HepG2 (cell line): ENCODE results near the gene DDR1. TPM values are rescaled to one million over a fixed set of nuclear protein-coding genes. Genes with fewer than 3 reads are reported as not detected.
A peak's percentile ranks its signal among the peaks of the same experiment; 100 is the strongest.

Source experiments
- ARNTL ChIP-seq: sonication (generic); formaldehyde crosslinking; IDR thresholded peaks from 2 replicates; pipeline ENCODE4 v1.4.0; 2020; ENCODE audit warnings: mild to moderate bottlenecking, missing genetic modification reagents
- BORCS8-MEF2B ChIP-seq: sonication (generic); formaldehyde crosslinking; IDR thresholded peaks from 2 replicates; pipeline ENCODE4 v1.8.0; 2022; ENCODE audit warnings: mild to moderate bottlenecking, missing genetic modification reagents
- E2F2 ChIP-seq: sonication (generic); formaldehyde crosslinking; IDR thresholded peaks from 2 replicates; pipeline ENCODE4 v1.4.0; 2020; ENCODE audit warnings: missing genetic modification reagents, borderline replicate concordance
- EZH2 ChIP-seq: conservative IDR thresholded peaks from 2 replicates; pipeline ENCODE4 v1.6.1; 2012; ENCODE audit warnings: mild to moderate bottlenecking, low read depth, low read length, moderate library complexity
- FOXK1 ChIP-seq: sonication (generic); formaldehyde crosslinking; IDR thresholded peaks from 2 replicates; pipeline ENCODE4 v1.4.0; 2020; ENCODE audit warnings: low read depth, missing genetic modification reagents, borderline replicate concordance
- MIER2 ChIP-seq: IDR thresholded peaks from 2 replicates; pipeline ENCODE4 v1.6.1; 2016; ENCODE audit warnings: missing biosample characterization, missing genetic modification reagents
- RELA ChIP-seq: sonication (generic); formaldehyde crosslinking; IDR thresholded peaks from 2 replicates; pipeline ENCODE4 v1.4.0; 2020; ENCODE audit warnings: missing genetic modification reagents
- SNAPC5 ChIP-seq: sonication (generic); formaldehyde crosslinking; IDR thresholded peaks from 2 replicates; pipeline ENCODE4 v1.8.1; 2023; ENCODE audit warnings: mild to moderate bottlenecking, missing genetic modification reagents, borderline replicate concordance
- SRF ChIP-seq: IDR thresholded peaks from 2 replicates; pipeline ENCODE4 v1.6.1; 2011; ENCODE audit warnings: mild to moderate bottlenecking, low read depth, low read length, moderate library complexity
- TCF12 ChIP-seq, 2 experiments: fragments of 450-650 bp in 1 of 2; sonication (generic) in 1 of 2; formaldehyde crosslinking in 1 of 2; IDR thresholded peaks; 2 replicates each; pipeline versions ENCODE4 v1.6.1 to v1.8.0; 2017 to 2022; ENCODE audit warnings: antibody characterized with exemption in 1 of 2, mild to moderate bottlenecking in 1 of 2, missing genetic modification reagents in 1 of 2, moderate library complexity in 1 of 2
- ZMYM4 ChIP-seq: sonication (generic); formaldehyde crosslinking; IDR thresholded peaks from 2 replicates; pipeline ENCODE4 v1.8.1; 2023; ENCODE audit warnings: mild to moderate bottlenecking, missing genetic modification reagents
- ZNF142 ChIP-seq: sonication (generic); formaldehyde crosslinking; IDR thresholded peaks from 2 replicates; pipeline ENCODE4 v1.4.0; 2020; ENCODE audit warnings: missing genetic modification reagents
- ZNF660 ChIP-seq: sonication (generic); formaldehyde crosslinking; IDR thresholded peaks from 2 replicates; pipeline ENCODE4 v1.5.1; 2020; ENCODE audit warnings: mild to moderate bottlenecking, low read depth, missing genetic modification reagents, borderline replicate concordance
- ZNF776 ChIP-seq: sonication (generic); formaldehyde crosslinking; IDR thresholded peaks from 2 replicates; pipeline ENCODE4 v1.4.0; 2020; ENCODE audit warnings: mild to moderate bottlenecking, missing genetic modification reagents
- polyA plus RNA-seq, 8 experiments: library from polyadenylated mRNA; depleted of rRNA in 3 of 8; stranded (reverse) in 7 of 8; unstranded in 1 of 8; fragments of >200 nt; fragmentation: Illumina TruSeq in 4 of 8; extraction: Trizol in 4 of 8; gene quantifications; 2 replicates each; pipeline versions ENCODE4 v1.2.1 to v1.2.3, GENCODE V29; 2011 to 2016; ENCODE audit warnings: low read depth in 4 of 8, missing spikeins in 1 of 8, mixed read lengths in 1 of 8; ENCODE audit not compliant: insufficient read depth in 1 of 8
- total RNA-seq, 5 experiments: library from RNA; depleted of rRNA; stranded (reverse); fragments of >200 nt; fragmentation: Illumina TruSeq; extraction: Trizol; gene quantifications; 2 replicates each; pipeline ENCODE4 v1.2.3, GENCODE V29; 2016; ENCODE audit warnings: low read depth in 1 of 5
- TF ChIP-seq, protein P1 (sequence below): sonication (generic); formaldehyde crosslinking; IDR thresholded peaks from 2 replicates; pipeline ENCODE4 v1.5.0; 2020; ENCODE audit warnings: mild to moderate bottlenecking, missing genetic modification reagents

The DDR1 gene
- total and polyA plus RNA-seq, 2 of the 13 experiments (the other 11 are each of a cell fraction or from before 2014, with no cell fraction given): 16.7 to 20.2 TPM

- TF ChIP-seq ZNF142 (CRISPR knock-in tag) (no peak), RELA (no peak), MIER2 (no peak), SRF (no peak), EZH2 (no peak), SNAPC5 (no peak), E2F2 (CRISPR knock-in tag) (no peak), ZMYM4 (CRISPR knock-in tag) (no peak), ZNF776 (CRISPR knock-in tag) (no peak), FOXK1 (CRISPR knock-in tag) (no peak), ZNF660 (CRISPR knock-in tag) (no peak), TCF12 (IDR thresholded peaks at IDR 0.05) (no peak), TCF12 (CRISPR knock-in tag; IDR thresholded peaks at IDR 0.05) (no peak; the same call in 1 of the 2 replicates), ARNTL (CRISPR knock-in tag) (no peak), BORCS8-MEF2B (CRISPR knock-in tag) (no peak)
- TF ChIP-seq, protein P1, sequence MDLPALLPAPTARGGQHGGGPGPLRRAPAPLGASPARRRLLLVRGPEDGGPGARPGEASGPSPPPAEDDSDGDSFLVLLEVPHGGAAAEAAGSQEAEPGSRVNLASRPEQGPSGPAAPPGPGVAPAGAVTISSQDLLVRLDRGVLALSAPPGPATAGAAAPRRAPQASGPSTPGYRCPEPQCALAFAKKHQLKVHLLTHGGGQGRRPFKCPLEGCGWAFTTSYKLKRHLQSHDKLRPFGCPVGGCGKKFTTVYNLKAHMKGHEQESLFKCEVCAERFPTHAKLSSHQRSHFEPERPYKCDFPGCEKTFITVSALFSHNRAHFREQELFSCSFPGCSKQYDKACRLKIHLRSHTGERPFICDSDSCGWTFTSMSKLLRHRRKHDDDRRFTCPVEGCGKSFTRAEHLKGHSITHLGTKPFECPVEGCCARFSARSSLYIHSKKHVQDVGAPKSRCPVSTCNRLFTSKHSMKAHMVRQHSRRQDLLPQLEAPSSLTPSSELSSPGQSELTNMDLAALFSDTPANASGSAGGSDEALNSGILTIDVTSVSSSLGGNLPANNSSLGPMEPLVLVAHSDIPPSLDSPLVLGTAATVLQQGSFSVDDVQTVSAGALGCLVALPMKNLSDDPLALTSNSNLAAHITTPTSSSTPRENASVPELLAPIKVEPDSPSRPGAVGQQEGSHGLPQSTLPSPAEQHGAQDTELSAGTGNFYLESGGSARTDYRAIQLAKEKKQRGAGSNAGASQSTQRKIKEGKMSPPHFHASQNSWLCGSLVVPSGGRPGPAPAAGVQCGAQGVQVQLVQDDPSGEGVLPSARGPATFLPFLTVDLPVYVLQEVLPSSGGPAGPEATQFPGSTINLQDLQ (CRISPR knock-in tag): peak; percentile 27; the same call in 1 of the 2 replicates
Measured at GRCh38 chr6:30884521-30885480, 482 bp downstream of the DDR1 start (continued).
